ENCODE data around the gene GPBP1L1.
"Not testable (repeated sequence)": the region's sequence is repeated elsewhere in the genome, so short reads cannot be mapped to it uniquely, and the experiment has no call there.

Gene GPBP1L1

GRCh38 chr1:45630429-45630828 is 55.9 kb downstream of the GPBP1L1 start:
- no peak for DNase-seq

DNA sequence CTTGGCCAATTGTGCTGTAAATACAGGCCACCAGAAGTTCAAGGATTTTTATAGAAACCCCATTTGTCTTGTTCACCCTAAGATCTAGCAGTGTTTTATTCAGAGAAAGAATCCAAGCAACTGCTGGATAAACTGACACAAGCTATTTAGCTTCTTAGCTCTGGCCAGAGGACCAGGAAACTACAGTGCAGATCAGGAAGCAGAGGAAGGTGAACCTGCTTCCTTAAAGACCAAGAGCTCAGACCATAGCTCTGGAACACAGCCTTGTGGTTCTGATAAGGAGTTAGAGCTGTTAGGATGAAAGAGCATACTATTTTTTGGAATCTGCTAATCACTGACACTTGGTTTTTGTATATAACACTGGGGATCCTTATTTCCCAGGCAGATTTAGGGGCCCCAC is 57.3 kb downstream of the GPBP1L1 start:
- no peak for DNase-seq

- DNase-seq: no peak
These were observed 62.4 kb downstream of the GPBP1L1 start, which contains the start of gene CCDC17 for GRCh38 chr1:45623972-45624371. CCDC17 (minus strand) TSS chr1:45624054; CDS start chr1:45623909, 145 bp downstream.

- DNase-seq: no peak
These were observed 63.6 kb downstream of the GPBP1L1 start for GRCh38 chr1:45622524-45623394.

DNA sequence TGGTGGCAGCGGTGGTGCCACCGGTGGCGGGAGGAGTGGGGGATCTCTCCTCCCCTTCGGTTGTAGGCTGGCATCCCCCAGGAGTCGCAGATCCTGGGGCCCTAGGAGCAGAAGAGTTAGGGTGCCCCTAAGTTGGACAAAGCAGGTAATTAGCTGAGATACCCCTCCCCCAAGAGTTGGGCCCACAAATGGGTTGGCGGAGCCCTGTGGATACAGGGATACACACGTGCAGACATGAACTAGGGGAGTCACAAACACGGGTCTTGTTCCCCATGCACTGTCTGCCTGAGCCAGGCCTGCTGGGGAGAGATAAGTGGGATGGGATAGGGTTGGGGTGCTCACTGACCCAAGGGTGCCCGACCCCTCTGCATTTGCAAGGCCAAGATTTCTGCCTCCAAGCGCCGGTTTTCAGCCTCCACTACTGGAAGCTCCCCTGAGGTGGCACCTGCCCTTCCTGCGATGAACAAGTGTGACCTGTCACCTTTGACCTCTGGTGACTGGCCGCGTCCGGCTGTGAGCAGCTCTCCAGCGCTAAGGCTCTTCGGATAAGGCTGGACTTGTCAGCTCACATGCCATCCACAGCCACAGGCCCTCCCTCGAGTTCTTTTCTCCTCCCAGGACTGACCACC is 64.3 kb downstream of the GPBP1L1 start:
- DNase-seq: no peak

DNA sequence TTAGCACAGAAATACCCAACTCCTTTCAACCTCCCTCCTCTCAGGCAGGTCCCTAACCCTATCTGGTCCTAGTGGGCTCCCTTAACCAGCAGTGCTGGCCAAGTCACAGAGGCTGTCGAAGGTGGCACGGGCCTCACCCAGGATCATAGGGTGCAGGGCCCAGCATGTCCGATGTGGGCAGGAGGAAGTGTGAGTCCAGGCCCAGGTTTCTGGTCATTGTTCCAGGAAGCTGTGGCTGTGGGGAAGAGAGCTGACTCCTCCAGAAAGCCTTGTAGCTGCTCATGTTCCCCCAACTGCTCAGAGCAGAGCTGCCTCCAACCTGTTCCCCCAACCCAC is 64.9 kb downstream of the GPBP1L1 start:
- peak in 1 of 3 donors; percentile 10 for DNase-seq

DNA sequence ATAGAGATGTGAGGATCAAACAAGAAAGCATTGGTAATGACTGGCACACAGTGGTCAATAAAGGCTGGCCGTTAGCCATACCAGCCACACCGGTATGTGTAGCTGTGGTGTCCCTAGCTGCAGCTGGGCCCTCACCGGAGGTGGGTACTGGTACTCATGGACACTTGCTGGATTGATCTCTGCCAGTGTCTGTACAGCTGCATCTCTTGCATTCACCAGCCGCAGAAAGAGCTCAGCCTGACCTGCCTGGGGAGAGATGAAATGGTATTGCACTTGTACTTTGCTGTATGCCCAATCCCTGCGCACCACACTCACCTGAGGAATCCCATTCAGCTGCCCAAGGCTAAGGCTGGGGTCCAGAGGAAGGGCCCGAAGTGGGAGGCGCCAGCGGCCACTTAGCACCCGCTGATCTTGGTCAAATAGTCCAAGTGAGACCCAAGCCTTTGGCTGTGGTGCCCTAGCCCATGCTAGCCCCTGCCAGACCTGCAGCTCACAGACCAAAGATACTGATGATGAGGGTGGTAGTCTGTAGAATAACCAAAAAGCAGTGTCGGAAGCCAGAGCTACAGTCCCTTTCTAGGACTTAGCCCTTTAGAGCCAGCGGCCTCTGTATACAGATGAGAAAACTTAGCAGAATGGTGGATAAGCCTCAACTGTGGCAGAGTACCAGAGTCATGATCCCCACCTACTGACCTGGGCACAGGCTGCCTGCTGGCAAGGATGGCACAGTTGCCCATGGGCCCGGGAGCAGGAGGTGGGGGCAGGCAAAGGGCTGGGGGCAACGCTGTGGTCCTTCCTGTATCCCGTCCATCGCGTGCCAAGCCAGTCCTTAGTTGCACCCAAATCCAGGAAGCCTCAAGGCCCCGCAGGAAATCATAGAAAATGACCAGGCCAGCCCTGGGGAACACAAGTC is 65.5 kb downstream of the GPBP1L1 start:
- no peak for DNase-seq

- DNase-seq: no peak
These were observed 67.0 kb downstream of the GPBP1L1 start for GRCh38 chr1:45619149-45619921.

DNA sequence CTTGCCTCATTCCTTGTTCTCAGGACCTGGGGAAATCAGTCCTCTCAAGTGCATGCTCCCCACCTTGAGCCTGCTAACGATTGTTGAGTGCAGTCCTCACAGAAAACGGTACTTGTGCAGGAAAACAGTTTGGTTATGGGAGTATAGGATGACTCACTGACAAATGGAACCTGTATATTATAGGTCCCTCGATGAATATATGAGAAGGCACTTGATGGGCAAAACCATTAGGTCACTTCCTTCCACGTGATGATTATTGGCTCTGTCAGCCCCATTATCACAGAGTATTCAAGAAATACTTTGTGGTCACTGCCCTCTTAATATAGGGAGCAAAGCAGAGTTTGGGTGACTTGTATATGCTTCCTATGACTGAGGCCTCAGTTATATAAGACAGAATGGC is 68.7 kb downstream of the GPBP1L1 start:
- no peak for DNase-seq

GRCh38 chr1:45615885-45616284 is 70.4 kb downstream of the GPBP1L1 start:
- no peak for DNase-seq

DNA sequence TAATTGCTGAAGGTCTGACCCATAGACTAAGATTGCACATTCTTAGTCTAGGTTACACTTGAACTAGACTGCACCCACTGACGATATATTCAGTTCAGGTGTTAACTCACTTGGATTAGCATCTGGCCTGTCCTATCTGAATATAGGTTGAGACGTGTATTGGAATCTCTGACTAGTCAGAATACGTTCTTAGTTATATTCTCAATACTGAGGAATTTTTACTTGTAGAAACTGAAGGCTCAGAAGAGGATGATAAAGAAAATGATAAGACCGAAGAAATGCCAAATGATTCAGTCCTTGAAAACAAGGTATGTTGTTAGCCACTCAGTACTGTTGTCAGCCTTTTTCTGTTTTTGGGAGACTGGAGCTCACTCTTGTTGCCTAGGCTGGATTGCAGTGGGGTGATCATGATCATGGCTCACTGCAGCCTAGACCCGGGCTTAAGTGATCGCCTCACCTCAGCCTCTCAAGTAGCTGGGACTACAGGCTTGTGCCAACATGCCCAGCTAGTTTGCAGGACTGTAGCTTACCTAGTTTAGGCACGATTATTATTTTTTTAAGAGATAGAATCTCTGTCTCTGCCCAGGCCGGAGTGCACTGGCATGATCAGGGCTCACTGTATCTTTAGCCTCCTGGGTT is 73.3 kb downstream of the GPBP1L1 start:
- DNase-seq: no peak

DNA sequence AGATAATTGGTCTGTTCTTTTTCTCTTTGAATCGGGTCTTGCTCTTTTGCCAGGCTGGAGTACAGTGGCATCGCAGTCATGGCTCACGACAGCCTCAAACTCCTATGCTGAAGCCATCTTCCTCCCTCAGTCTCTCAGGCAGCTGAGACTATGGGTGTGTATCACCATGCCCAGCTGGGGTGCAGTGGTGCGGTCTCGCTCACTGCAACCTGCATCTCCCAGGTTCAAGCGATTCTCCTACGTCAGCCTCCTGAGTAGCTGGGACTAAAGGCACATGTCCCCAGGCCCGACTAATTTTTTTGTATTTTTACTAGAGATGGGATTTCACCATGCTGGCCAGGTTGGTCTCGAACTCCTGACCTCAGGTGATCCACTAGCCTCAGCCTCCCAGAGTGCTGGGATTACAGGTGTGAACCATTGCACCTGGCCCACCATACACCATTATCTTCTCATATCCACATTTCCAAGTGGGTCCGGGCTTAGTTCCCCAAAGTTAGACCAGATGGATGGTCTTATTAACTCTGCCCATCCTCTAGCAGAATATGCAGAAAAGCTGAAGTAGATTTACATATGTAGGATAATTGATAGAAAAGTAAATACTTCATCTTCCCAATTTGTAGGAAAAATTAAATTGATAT is 75.6 kb downstream of the GPBP1L1 start:
- DNase-seq: no peak

DNA sequence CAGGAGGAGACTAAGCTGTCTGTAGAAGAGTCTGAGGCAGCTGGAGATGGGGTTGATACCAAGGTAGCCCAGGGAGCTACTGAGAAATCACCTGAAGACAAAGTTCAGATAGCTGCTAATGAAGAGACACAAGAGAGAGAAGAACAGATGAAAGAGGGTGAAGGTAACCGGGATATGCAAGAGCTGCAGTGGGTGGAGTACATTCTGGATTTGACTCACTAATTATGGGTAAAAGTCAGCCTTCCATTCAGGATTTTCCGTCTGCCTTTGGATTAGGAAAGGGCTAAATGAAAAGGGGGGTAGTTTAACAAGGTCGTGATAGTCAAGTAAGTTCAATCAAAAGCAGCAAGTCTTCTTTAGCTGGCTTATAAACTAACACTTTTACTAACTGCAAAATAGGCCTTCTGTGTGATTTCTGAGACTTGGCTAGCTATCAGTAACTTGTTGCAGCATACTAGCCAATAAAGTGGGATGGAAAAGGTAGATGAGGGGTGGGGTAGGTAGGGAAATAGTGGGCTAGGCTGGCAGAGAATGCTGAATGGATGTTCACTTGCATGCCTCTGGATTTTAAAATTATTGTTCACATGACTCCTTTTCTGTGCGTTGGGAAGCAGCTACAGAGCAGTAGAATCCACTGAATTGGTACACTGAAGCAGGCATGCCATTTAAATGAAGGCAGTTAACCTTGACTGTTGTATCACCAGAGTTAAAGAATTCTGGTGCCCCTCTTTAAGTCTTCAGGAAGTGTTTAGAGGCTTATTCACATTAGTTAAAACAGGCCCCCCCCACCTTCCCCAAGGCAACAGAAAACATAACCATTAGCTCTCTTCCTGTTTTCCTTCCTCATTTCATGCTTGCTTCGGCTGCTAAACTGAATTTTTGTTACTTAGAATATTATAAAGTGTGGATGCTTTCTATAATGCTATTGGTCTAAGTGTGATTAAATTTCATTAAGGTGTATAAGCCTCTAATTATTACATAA is 77.9 kb downstream of the GPBP1L1 start:
- DNase-seq: peak; percentile 47 to 58 (median 53)

- peak; percentile 50 to 70 (median 51) for DNase-seq
These were observed 78.8 kb downstream of the GPBP1L1 start for GRCh38 chr1:45607404-45608074.

DNA sequence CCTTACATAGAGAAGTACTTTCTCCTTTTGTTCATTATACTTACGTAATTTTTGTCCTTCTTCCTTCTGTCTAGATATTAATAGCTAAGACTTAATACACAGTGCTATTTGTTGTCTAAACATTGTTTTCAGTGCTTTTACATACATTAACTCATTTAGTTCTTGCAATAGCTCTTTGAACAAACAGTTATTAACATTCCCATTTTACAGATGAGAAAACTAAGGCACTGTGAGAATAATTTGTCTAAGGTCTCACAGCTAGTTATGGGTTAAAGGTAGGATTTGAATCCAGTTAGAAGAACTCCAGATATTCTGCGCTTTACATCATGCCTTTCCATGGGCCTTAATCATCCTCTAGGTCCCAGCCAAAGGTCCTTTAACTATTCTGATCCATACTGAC is 82.1 kb downstream of the GPBP1L1 start:
- DNase-seq: no peak

DNA sequence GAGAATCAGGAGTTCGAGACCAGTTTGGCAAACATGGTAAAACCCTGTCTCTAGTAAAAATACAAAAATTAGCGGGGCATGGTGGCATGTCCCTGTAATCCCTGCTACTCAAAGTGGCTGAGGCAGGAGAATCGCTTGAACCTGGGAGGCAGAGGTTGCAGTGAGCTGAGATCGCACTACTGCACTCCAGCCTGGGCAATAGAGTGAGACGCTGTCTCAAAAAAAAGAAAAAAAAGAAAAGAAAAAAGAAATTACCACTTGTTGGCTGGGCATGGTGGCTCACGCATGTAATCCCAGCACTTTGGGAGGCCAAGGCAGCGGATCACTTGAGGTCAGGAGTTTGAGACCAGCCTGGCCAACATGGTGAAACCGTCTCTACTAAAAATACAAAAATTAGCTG is 89.6 kb downstream of the GPBP1L1 start:
- not testable (repeated sequence) for DNase-seq

DNA sequence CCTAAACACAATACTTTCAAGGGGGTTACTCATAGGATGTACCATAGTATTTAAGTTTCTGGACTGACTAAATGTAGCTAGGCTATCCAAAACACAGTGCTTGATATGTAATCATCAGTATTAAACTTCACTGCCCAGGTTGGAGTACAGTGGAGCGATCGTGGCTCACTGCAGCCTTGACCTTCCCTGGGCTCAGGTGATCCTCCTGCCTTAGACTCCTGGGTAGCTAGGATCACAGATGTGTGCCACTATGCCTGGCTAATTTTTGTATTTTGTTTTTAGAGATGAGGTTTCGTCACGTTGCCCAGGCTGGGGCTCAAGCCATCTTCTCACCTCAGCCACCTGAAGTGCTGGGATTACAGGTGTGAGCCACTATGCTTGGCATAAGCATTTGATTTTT is 91.9 kb downstream of the GPBP1L1 start:
- no peak for DNase-seq

- no peak for DNase-seq
These were observed 96.5 kb downstream of the GPBP1L1 start for GRCh38 chr1:45589861-45590260.

DNA sequence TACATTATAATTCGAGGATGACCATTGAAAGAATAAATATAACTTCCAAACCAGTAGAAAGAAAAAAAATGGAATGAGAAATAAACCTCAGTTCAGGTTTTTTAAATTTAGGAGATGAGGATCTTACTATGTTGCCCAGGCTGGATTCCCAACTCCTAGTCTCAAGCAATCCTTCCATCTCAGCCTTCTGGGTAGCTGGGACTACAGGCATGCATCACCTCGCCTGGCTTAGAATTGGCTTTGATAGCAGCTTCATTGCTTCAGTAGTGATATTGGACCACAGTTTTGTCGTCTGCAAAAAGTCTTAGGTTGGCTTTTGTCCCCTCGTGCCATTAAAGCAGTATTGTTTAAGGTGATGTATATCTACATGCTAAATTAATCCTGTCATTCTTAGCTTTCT is 99.6 kb downstream of the GPBP1L1 start:
- no peak for DNase-seq

Data from suppressor macrophage treated with lipopolysaccharide for 1 hour (primary cell).